ENCODE data around the gene GSG1. TPM values are rescaled to one million over a fixed set of nuclear protein-coding genes. Genes with fewer than 3 reads are reported as not detected.
A peak's percentile ranks its signal among the peaks of the same experiment; 100 is the strongest.

The GSG1 gene
- total and polyA plus RNA-seq, 10 donors: not detected

GRCh38 chr12:13149411-13149810 lies 45.9 kb upstream of the GSG1 start:
- Histone ChIP-seq H3K36me3 (no peaks in the 10 kb centered on the region), H3K4me3 (no peak overlapping the region), H3K9me3 (no peaks in the 10 kb centered on the region), H3K27ac (no peak overlapping the region), H3K27me3 (replicated peaks in 1 of 7) (no peaks in the 10 kb centered on the region), H3K4me1 (peaks cover 0 to 16% (median 12%) of the 10 kb centered on the region in 6 donors)
- intact Hi-C loops (cut with DNase I; ENCODE audit: low total_unique reads): no loop called here
- DNase-seq: no peak
- 82 to 95% (median 83%) methylated on average over 4 of the region's 4 CpGs for WGBS, 5 donors
- TF ChIP-seq CTCF (IDR thresholded peaks at IDR 0.05 in 8 of 11, conservative IDR thresholded peaks at IDR 0.05 in 3 of 11) (no peak), POLR2A (IDR thresholded peaks at IDR 0.05) (no peak), POLR2AphosphoS5 (IDR thresholded peaks at IDR 0.05) (no peak)

- H3K4me3 ChIP-seq: no peak overlapping the region
- H3K9me3 ChIP-seq: no peaks in the 10 kb centered on the region
- intact Hi-C loops (cut with DNase I; ENCODE audit: low total_unique reads): no loop called here
- WGBS, 5 donors: 86 to 99% (median 94%) methylated on average over 3 of the region's 3 CpGs
- no peak overlapping the region for H3K27ac ChIP-seq
- no peaks in the 10 kb centered on the region for H3K36me3 ChIP-seq
- peaks cover 0 to 18% (median 12%) of the 10 kb centered on the region in 6 donors for H3K4me1 ChIP-seq
- no peak for DNase-seq
- H3K27me3 ChIP-seq (replicated peaks in 1 of 7): no peaks in the 10 kb centered on the region
- no peak for TF ChIP-seq POLR2A (IDR thresholded peaks at IDR 0.05)
- no peak for TF ChIP-seq CTCF (IDR thresholded peaks at IDR 0.05 in 8 of 11, conservative IDR thresholded peaks at IDR 0.05 in 3 of 11)
- no peak for TF ChIP-seq POLR2AphosphoS5 (IDR thresholded peaks at IDR 0.05)
Observed at GRCh38 chr12:13148485-13148847, 45.0 kb upstream of the GSG1 start.

GRCh38 chr12:13147688-13148484 lies 44.4 kb upstream of the GSG1 start:
- Histone ChIP-seq H3K4me3 (no peak overlapping the region), H3K36me3 (no peaks in the 10 kb centered on the region), H3K27me3 (replicated peaks in 1 of 7) (no peaks in the 10 kb centered on the region), H3K27ac (no peak overlapping the region), H3K4me1 (peaks cover 0 to 18% (median 12%) of the 10 kb centered on the region in 6 donors), H3K9me3 (no peaks in the 10 kb centered on the region)
- intact Hi-C loops (cut with DNase I; ENCODE audit: low total_unique reads): no loop called here
- no peak for DNase-seq
- WGBS, 5 donors: 59 to 66% (median 63%) methylated on average over 12 of the region's 12 CpGs
- TF ChIP-seq CTCF (IDR thresholded peaks at IDR 0.05 in 8 of 11, conservative IDR thresholded peaks at IDR 0.05 in 3 of 11) (no peak), POLR2AphosphoS5 (IDR thresholded peaks at IDR 0.05) (no peak), POLR2A (IDR thresholded peaks at IDR 0.05) (no peak)

GRCh38 chr12:13146336-13146938 lies 43.0 kb upstream of the GSG1 start:
- TF ChIP-seq POLR2AphosphoS5 (IDR thresholded peaks at IDR 0.05) (peak in 1 of 3 donors; percentile 44), POLR2A (IDR thresholded peaks at IDR 0.05) (no peak)
- Histone ChIP-seq H3K36me3 (no peaks in the 10 kb centered on the region), H3K27ac (peak overlapping the region in 5 of 8 donors; percentile 23 to 63 (median 41)), H3K27me3 (replicated peaks in 1 of 7) (no peaks in the 10 kb centered on the region), H3K4me3 (no peak overlapping the region), H3K9me3 (no peaks in the 10 kb centered on the region), H3K4me1 (peaks cover 0 to 18% (median 12%) of the 10 kb centered on the region in 6 donors)
- no peak for DNase-seq
- intact Hi-C loops (cut with DNase I; ENCODE audit: low total_unique reads): no loop called here
- WGBS, 5 donors: 70 to 83% (median 79%) methylated on average over 3 of the region's 3 CpGs

All from spleen (tissue), 11 donors.